B cell (primary cell): Measurements from ENCODE around the gene APLN.

Experiments
- EZH2 ChIP-seq: IDR thresholded peaks from 2 replicates; pipeline ENCODE4 v1.6.1; 2012; ENCODE audit warnings: borderline replicate concordance, low read depth, mild to moderate bottlenecking, moderate library complexity, low read length; ENCODE audit not compliant: insufficient read depth, poor library complexity, severe bottlenecking
- TF ChIP-seq, protein P1 (sequence below): fragments of 200-600 bp; IDR thresholded peaks from one replicate; pipeline ENCODE4 v1.8.0; 2022; ENCODE audit warnings: antibody characterized with exemption, mild to moderate bottlenecking

DNA sequence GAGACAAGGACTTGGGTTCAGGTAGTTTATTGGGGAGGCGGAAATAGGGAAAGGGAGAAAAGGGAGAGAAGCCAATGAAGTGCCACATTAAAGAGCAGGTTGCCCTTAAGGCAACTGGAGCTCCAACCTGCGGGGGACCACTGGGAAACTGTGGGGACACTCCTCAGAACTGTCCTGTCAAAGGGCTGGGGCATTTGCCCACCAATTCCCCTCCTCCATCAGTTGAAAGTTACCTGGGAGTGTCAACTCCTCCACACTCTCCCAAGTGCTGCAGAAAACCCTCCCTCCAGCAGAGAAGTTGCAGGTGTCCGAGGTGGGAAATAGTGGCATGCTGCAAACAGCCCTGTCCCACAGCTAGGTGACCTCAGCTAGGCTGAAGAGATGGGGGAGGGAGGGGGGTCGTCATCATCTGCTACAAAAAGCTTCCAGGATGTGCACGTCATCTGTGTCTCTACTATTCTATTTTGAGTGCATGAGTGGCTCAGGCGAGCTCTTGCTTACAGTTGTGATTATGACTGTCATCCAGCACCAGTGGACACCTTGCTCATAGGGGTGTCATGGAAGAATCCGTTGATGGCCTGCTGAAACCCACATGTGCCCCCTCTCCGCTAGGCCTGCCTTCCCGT, 42.6 kb upstream of the APLN start:
- TF ChIP-seq, protein P1, sequence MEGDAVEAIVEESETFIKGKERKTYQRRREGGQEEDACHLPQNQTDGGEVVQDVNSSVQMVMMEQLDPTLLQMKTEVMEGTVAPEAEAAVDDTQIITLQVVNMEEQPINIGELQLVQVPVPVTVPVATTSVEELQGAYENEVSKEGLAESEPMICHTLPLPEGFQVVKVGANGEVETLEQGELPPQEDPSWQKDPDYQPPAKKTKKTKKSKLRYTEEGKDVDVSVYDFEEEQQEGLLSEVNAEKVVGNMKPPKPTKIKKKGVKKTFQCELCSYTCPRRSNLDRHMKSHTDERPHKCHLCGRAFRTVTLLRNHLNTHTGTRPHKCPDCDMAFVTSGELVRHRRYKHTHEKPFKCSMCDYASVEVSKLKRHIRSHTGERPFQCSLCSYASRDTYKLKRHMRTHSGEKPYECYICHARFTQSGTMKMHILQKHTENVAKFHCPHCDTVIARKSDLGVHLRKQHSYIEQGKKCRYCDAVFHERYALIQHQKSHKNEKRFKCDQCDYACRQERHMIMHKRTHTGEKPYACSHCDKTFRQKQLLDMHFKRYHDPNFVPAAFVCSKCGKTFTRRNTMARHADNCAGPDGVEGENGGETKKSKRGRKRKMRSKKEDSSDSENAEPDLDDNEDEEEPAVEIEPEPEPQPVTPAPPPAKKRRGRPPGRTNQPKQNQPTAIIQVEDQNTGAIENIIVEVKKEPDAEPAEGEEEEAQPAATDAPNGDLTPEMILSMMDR = no peak
- no peak for TF ChIP-seq EZH2
